ENCODE data around the gene CREB3L1. TPM values are rescaled to one million over a fixed set of nuclear protein-coding genes. Genes with fewer than 3 reads are reported as not detected.
A peak's percentile ranks its signal among the peaks of the same experiment; 100 is the strongest.
"Not testable (repeated sequence)": the region's sequence is repeated elsewhere in the genome, so short reads cannot be mapped to it uniquely, and the experiment has no call there.

Gene CREB3L1
- total RNA-seq, 1 donor from 2014 or later, result 0.53 TPM

DNA sequence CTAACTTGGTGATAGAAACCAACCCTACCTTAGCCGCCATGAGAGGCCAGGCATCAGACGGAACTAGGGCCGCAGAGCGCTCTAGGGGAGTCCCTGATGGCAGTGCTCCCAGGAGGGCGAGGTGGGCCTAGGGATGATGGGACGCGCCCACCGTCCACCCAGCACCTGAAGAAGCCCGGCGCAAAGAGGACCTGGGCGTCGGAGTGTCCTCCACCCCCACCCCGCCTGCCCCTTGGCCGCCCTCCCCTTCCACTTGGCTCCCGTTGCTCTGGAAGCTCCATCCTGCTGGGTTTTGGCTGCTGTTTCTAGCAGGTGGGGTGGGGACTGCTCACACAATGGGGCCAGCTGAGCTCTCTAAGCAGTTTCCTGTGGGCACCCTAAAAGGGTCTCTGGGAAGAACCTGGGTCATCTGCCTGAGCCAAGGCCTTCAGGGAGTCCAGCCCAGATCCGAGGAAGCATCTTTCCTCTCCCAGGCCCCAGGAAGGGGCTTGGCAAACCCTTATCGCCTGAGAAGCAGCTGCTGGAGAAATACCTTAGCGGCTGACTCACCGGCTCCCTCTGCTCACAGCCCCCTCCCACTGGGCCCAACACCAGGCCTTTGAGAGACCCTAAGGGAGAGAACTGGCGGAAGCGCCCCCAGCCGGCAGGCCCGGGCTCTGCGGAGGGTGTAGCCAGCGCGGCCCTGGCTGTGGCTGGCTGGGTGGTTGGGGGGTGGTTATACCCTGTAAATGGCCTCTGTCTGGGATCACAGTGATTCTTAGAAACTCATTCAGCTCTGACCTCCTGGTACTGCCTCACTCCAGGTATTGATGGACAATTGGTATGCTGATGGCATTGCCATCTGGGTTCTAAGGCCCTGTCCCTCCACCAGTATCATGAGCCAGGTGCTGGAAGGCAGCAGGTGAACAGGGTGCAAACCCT, 19.3 kb downstream of the CREB3L1 start:
- no peak overlapping the region for H3K4me3 ChIP-seq (ENCODE audit: low read depth, low read length)
- no peaks in the 10 kb centered on the region for H3K36me3 ChIP-seq (ENCODE audit: control insufficient read depth, insufficient read depth, low read length)
- DNase-seq (ENCODE audit: low read depth) (no peak), FAIRE-seq (no peak)
- peaks cover 2% of the 10 kb centered on the region for H3K27me3 ChIP-seq (ENCODE audit: control insufficient read depth, insufficient read depth, low read length)
- TF ChIP-seq, protein P1, sequence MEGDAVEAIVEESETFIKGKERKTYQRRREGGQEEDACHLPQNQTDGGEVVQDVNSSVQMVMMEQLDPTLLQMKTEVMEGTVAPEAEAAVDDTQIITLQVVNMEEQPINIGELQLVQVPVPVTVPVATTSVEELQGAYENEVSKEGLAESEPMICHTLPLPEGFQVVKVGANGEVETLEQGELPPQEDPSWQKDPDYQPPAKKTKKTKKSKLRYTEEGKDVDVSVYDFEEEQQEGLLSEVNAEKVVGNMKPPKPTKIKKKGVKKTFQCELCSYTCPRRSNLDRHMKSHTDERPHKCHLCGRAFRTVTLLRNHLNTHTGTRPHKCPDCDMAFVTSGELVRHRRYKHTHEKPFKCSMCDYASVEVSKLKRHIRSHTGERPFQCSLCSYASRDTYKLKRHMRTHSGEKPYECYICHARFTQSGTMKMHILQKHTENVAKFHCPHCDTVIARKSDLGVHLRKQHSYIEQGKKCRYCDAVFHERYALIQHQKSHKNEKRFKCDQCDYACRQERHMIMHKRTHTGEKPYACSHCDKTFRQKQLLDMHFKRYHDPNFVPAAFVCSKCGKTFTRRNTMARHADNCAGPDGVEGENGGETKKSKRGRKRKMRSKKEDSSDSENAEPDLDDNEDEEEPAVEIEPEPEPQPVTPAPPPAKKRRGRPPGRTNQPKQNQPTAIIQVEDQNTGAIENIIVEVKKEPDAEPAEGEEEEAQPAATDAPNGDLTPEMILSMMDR (IDR thresholded peaks at IDR 0.05; ENCODE audit: insufficient read depth, low read length, severe bottlenecking), result peak; percentile 45

DNA sequence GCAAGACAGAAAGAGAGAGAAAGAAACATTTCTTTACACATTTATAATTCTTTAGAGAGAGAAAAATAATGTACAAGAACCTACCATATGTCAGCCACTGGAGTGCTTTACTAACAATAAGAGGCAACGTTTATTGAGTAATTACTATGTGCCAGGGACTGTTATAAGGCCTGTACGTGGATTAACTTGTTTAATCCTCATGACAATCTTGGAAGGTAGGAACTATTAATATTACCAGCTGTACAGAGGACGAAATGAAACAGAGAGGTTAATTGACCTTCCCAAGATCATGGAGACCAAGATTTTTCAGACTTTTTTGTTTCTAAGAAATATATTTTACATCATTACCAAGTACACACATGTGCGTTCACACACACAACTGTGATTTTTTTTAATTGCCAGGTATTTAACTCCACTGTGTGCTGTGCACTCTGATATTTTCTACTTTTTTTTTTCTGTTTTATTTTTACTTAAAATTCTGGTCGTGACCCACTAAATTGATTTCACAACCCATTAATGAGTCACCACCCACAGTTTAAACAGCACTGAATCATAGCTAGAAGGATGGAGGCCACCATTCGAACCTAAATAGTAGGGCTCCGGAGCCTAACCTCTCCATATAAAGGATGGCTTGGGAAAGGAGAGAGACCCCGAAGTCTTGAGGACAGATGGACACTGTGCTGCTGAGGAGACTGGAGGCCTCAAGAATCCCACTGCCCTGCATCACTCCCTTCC, 21.4 kb downstream of the CREB3L1 start:
- FAIRE-seq (no peak), DNase-seq (ENCODE audit: low read depth) (peak; percentile 90)
- Histone ChIP-seq H3K36me3 (ENCODE audit: control insufficient read depth, insufficient read depth, low read length) (no peaks in the 10 kb centered on the region), H3K27me3 (ENCODE audit: control insufficient read depth, insufficient read depth, low read length) (peaks cover 2% of the 10 kb centered on the region), H3K4me3 (ENCODE audit: low read depth, low read length) (no peak overlapping the region)
- TF ChIP-seq, protein P1 (IDR thresholded peaks at IDR 0.05; ENCODE audit: insufficient read depth, low read length, severe bottlenecking), result no peak

DNA sequence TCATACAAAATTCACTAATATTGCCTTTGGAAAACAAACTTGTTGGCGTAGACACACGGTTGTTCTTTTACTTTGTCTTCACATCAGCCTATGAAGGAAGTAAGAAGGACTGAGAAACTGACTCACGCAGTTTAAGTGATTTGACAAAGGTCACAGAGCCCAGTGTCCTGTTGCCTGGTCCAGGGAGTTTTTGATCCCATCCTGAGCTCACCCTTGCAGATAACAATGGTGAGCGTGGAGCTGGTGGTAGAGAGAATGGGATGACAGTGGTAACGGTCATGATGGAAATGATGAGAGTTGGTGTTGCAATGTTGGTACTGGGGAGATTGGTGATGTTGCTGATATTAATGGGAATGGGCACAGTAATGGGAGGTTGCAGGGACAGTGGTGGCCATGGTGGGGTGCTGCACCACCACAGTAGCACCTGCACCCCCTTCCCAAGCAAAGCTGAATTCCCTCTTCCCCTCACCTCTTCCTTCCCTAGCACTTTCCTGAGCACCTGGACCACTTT, 22.0 kb downstream of the CREB3L1 start:
- no peak overlapping the region for H3K4me3 ChIP-seq (ENCODE audit: low read depth, low read length)

DNA sequence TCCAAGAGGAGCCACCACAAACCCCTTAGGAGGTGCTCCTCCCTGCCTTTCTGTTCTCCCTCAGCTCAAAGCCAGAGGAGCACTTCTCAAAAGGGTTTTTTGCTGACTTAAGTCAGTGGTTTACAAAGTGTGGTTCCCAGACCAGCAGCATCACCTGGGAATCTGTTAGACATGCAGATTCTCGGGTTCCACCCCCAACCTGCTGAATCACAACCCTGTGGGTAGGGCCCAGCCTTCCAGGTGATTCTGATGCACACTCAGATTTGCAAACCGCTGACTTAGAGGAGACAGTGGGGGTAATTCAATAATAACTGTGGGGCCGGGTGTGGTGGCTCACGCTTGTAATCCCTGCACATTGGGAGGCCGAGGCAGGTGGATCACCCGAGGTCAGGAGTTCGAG, 22.8 kb downstream of the CREB3L1 start:
- DNase-seq (ENCODE audit: low read depth) (peak; percentile 30), FAIRE-seq (no peak)
- no peak overlapping the region for H3K4me3 ChIP-seq (ENCODE audit: low read depth, low read length)
- no peaks in the 10 kb centered on the region for H3K36me3 ChIP-seq (ENCODE audit: control insufficient read depth, insufficient read depth, low read length)
- H3K27me3 ChIP-seq (ENCODE audit: control insufficient read depth, insufficient read depth, low read length), result peaks cover 2% of the 10 kb centered on the region
- TF ChIP-seq, protein P1 (IDR thresholded peaks at IDR 0.05; ENCODE audit: insufficient read depth, low read length, severe bottlenecking), result no peak

More for the DNA sequence above, 22.0 kb downstream of the CREB3L1 start:
- FAIRE-seq (no peak), DNase-seq (ENCODE audit: low read depth) (no peak)
- TF ChIP-seq, protein P1 (IDR thresholded peaks at IDR 0.05; ENCODE audit: insufficient read depth, low read length, severe bottlenecking), result no peak
- peaks cover 2% of the 10 kb centered on the region for H3K27me3 ChIP-seq (ENCODE audit: control insufficient read depth, insufficient read depth, low read length)
- no peaks in the 10 kb centered on the region for H3K36me3 ChIP-seq (ENCODE audit: control insufficient read depth, insufficient read depth, low read length)

DNA sequence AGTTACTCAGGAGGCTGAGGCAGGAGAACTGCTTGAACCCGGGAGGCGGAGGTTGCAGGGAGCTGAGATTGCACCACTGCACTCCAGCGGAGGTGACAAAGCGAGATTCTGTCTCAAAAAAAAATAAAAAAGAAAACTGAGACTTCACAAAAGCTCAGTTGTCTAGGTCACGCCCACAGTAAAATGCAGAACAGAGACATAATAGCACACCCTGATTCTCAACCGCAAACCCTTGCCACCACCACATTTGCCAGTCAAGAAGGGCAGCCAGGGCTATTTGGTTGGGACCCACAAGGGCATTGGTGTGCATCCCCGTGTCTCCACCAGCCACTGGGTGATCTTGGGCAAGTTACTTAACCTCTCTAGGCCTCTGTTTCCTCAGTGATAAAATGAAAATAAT, 25.4 kb downstream of the CREB3L1 start:
- Histone ChIP-seq H3K27me3 (ENCODE audit: control insufficient read depth, insufficient read depth, low read length) (no peaks in the 10 kb centered on the region), H3K36me3 (ENCODE audit: control insufficient read depth, insufficient read depth, low read length) (no peaks in the 10 kb centered on the region), H3K4me3 (ENCODE audit: low read depth, low read length) (no peak overlapping the region)
- FAIRE-seq (no peak), DNase-seq (ENCODE audit: low read depth) (no peak)
- TF ChIP-seq, protein P1 (IDR thresholded peaks at IDR 0.05; ENCODE audit: insufficient read depth, low read length, severe bottlenecking), result no peak

DNA sequence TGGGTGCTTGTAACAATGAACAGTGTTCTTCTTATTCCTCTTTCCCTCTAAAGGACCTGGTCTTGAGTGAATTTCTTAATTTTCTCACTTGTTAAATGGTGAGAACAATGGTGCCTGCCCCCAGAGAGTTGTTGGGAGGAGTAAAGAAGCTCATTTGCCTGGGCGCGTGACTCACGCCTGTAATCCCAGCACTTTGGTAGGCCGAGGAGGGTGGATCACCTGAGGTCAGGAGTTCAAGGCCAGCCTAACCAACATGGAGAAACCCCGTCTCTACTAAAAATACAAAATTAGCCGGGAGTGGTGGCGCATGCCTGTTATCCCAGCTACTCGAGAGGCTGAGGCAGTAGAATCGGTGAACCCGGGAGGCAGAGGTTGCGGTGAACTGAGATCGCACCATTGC, 26.6 kb downstream of the CREB3L1 start:
- H3K36me3 ChIP-seq (ENCODE audit: control insufficient read depth, insufficient read depth, low read length); H3K27me3 ChIP-seq (ENCODE audit: control insufficient read depth, insufficient read depth, low read length); H3K4me3 ChIP-seq (ENCODE audit: low read depth, low read length); FAIRE-seq; DNase-seq (ENCODE audit: low read depth): not testable (repeated sequence)

Measured in bronchial epithelial cell (primary cell).